ENCODE measurements around the gene EGLN1. TPM values are rescaled to one million over a fixed set of nuclear protein-coding genes. Genes with fewer than 3 reads are reported as not detected.

EGLN1 gene
- total and polyA plus RNA-seq, 2 of the 8 experiments (the other 6 are each of a cell fraction or from before 2014, with no cell fraction given): 4.0 to 6.4 TPM

DNA sequence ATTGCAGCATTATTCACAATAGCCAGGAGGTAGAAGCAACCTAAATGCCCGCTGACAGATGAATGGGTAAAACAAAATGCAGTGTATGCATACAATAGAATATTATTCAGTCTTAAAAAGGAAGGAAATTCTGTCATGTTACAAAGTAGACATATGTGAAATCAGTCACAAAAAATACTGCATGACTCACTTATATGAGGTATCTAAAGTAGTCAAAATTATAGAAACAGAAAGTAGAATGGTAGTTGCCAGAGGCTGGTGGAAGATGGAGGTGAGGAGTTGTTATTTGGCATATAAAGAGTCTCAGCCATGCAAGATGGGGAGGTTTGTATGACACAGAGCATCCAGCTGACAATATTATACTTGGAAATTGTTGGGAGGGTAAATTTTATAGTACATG lies 43.0 kb upstream of the EGLN1 start:
- Histone ChIP-seq H3K27me3 (replicated peaks in 1 of 4; ENCODE audit: control insufficient read depth in 3 of 4, extremely low read depth in 1 of 4, insufficient read depth in 3 of 4, low read length in 3 of 4) (no peaks in the 10 kb centered on the region), H3K18ac (ENCODE audit: extremely low read depth, low read length) (no peak overlapping the region), H3K79me2 (ENCODE audit: control insufficient read depth in 1 of 2, insufficient read depth in 2 of 2, low read length in 2 of 2) (no peaks in the 10 kb centered on the region), H2AFZ (ENCODE audit: low read length) (no peak overlapping the region), H3K23ac (ENCODE audit: insufficient read length) (no peak overlapping the region), H3K14ac (ENCODE audit: insufficient read length) (no peak overlapping the region), H4K91ac (replicated peaks; ENCODE audit: insufficient read length, low read length) (no peak overlapping the region), H3K4me1 (replicated peaks in 1 of 4; ENCODE audit: control insufficient read depth in 3 of 4, insufficient read depth in 4 of 4, low read length in 3 of 4) (no peaks in the 10 kb centered on the region), H3K9me3 (ENCODE audit: insufficient read depth in 2 of 2, low read depth in 1 of 2, low read length in 1 of 2) (peaks cover 0 to 3% of the 10 kb centered on the region in 2 experiments; a peak in 2 of 4 replicates), H4K5ac (ENCODE audit: insufficient read length, low read depth, low read length) (no peak overlapping the region), H3K4me3 (ENCODE audit: extremely low read depth in 1 of 4, insufficient read depth in 2 of 4, low read depth in 3 of 4, low read length in 4 of 4) (no peak overlapping the region), H3K27ac (ENCODE audit: low read depth, low read length) (no peak overlapping the region), H2AK5ac (ENCODE audit: low read depth, low read length) (no peak overlapping the region), H3K36me3 (ENCODE audit: control insufficient read depth in 2 of 4, insufficient read depth in 4 of 4, low read length in 3 of 4) (no peaks in the 10 kb centered on the region), H2BK12ac (ENCODE audit: low read depth, low read length) (no peak overlapping the region), H2BK5ac (ENCODE audit: low read depth, low read length) (no peak overlapping the region), H4K8ac (ENCODE audit: extremely low read depth, insufficient read depth, low read length) (no peak overlapping the region), H2BK120ac (replicated peaks; ENCODE audit: low read depth, low read length) (no peak overlapping the region), H3K79me1 (ENCODE audit: low read depth, low read length) (no peaks in the 10 kb centered on the region), H4K20me1 (replicated peaks in 1 of 2; ENCODE audit: control insufficient read depth in 1 of 2, insufficient read depth in 2 of 2, low read length in 2 of 2) (no peaks in the 10 kb centered on the region), H2BK15ac (ENCODE audit: low read length) (no peak overlapping the region), H2BK20ac (ENCODE audit: low read length) (no peak overlapping the region), H3K9ac (replicated peaks in 1 of 4; ENCODE audit: extremely low read depth in 1 of 4, low read depth in 3 of 4, low read length in 3 of 4) (no peak overlapping the region), H3K56ac (replicated peaks; ENCODE audit: insufficient read length, low read depth, low read length) (no peak overlapping the region), H3K4me2 (ENCODE audit: insufficient read depth in 1 of 2, low read depth in 2 of 2, low read length in 2 of 2) (no peak overlapping the region), H3K4ac (replicated peaks; ENCODE audit: insufficient read length, low read depth, low read length) (no peak overlapping the region), H3K23me2 (ENCODE audit: low read depth, low read length) (no peaks in the 10 kb centered on the region)
- POLR2A ChIA-PET (ENCODE audit: partially characterized antibody): no interaction called here
- TF ChIP-seq POU5F1 (IDR thresholded peaks at IDR 0.05; ENCODE audit: low read depth, low read length) (no peak), E2F6 (IDR thresholded peaks at IDR 0.05) (no peak), RAD21 (IDR thresholded peaks at IDR 0.05 in 1 of 2, conservative IDR thresholded peaks at IDR 0.05 in 1 of 2; ENCODE audit: low read depth in 2 of 2, low read length in 2 of 2) (no peak), SIRT6 (IDR thresholded peaks at IDR 0.05; ENCODE audit: low read length) (no peak), NRF1 (IDR thresholded peaks at IDR 0.05; ENCODE audit: low read depth, low read length) (no peak), SP2 (IDR thresholded peaks at IDR 0.05; ENCODE audit: low read length) (no peak), CREB1 (IDR thresholded peaks at IDR 0.05) (no peak)
- FAIRE-seq: no peak
- CTCF ChIA-PET (ENCODE audit: partially characterized antibody): no interaction called here
- 93% methylated on average over 1 of the region's 1 CpG; no CpG with 5 or more reads in 1 of the 2 experiments for WGBS, 2 experiments (ENCODE audit: extremely low coverage in 1 of 2, insufficient coverage in 1 of 2, insufficient read length in 1 of 2, insufficient replicate concordance in 2 of 2, low coverage in 1 of 2, low lambda C conversion rate in 2 of 2, missing lambda C conversion rate in 1 of 2)
- DNase-seq (ENCODE audit: low read depth in 1 of 2, low spot score in 2 of 2): no peak

All from H1 (cell line).